Skeletal muscle tissue (tissue), 4 donors: ENCODE data around the gene CYLD. TPM values are rescaled to one million over a fixed set of nuclear protein-coding genes. Genes with fewer than 3 reads are reported as not detected.

Experiments used
- H3K27ac ChIP-seq: one replicate; pipeline ENCODE4 v1.7.0; 2013; ENCODE audit warnings: mild to moderate bottlenecking, low read depth, low read length, inconsistent platforms
- H3K27me3 ChIP-seq, 3 donors: one replicate each; pipeline ENCODE4 v1.7.0; 2013; ENCODE audit warnings: low read length in 3 of 3; ENCODE audit not compliant: control insufficient read depth in 3 of 3, insufficient read depth in 3 of 3
- H3K36me3 ChIP-seq, 3 donors: one replicate each; pipeline ENCODE4 v1.7.0; 2013; ENCODE audit warnings: low read length in 3 of 3; ENCODE audit not compliant: control insufficient read depth in 3 of 3, insufficient read depth in 3 of 3
- H3K4me1 ChIP-seq, 3 donors: one replicate each; pipeline ENCODE4 v1.7.0; 2013; ENCODE audit warnings: low read length in 3 of 3, mild to moderate bottlenecking in 3 of 3; ENCODE audit not compliant: control insufficient read depth in 3 of 3, insufficient read depth in 3 of 3
- H3K4me3 ChIP-seq, 3 donors: one replicate each; pipeline ENCODE4 v1.7.0; 2013; ENCODE audit warnings: low read length in 3 of 3
- H3K9ac ChIP-seq, 3 donors: one replicate each; pipeline ENCODE4 v1.7.0; 2013; ENCODE audit warnings: low read length in 3 of 3, mild to moderate bottlenecking in 3 of 3, moderate library complexity in 2 of 3, low read depth in 1 of 3
- H3K9me3 ChIP-seq, 3 donors: one replicate each; pipeline ENCODE4 v1.7.0; 2013; ENCODE audit warnings: low read length in 3 of 3; ENCODE audit not compliant: control insufficient read depth in 3 of 3
- total RNA-seq: library from RNA; depleted of rRNA; stranded (reverse); fragments of >200 nt; gene quantifications from one replicate; pipeline ENCODE4 v1.2.3, GENCODE V29; 2014
- donor health status: Osteomylitis.

The CYLD gene
- total RNA-seq, 1 donor from 2014 or later: 32.4 TPM

DNA sequence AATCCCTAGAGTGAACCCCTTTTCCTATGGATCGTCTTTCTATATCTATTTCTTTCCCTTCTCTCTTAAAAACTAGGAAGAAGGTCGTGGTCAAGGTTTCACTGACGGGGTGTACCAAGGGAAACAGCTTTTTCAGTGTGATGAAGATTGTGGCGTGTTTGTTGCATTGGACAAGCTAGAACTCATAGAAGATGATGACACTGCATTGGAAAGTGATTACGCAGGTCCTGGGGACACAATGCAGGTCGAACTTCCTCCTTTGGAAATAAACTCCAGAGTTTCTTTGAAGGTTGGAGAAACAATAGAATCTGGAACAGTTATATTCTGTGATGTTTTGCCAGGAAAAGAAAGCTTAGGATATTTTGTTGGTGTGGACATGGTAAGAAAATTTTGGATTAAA, 9.6 kb downstream of the CYLD start:
- Histone ChIP-seq H3K36me3 (peaks cover 7 to 31% (median 18%) of the 10 kb centered on the region in 3 donors), H3K27ac (no peak overlapping the region)

DNA sequence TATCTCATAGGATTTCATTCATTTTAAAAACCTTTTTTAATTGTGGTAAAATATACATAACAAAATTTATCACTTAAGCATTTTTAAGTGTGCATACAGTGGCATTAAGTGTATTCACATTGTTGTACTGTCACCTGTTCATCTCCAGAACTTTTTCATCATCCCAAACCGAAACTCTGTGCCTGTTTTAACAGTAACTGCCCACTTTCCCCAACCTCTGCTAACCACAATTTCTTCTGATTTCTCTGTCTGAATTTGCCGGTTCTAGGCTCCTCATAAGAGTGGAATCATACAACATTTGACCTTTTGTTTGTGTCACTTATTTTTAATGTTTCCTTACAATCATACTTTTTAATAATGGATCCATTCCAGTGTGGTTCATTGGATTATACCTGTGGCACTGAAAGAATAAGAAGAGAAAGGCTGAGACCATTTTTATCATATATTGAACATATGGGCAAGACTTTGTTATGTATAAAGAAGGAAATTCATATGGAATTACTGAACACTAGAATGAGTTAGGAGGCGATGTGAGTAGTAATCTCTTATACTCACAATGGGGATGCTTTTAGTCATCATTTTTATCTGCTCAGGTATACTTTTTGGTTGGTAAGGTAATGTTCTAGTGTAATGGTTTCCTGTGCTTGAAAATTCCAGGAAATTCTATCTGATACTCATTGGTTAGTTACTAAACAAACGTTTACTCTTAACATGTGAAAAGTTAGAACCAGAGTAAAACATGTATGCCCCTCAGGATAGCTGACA, 10.8 kb downstream of the CYLD start:
- H3K36me3 ChIP-seq: peaks cover 7 to 29% (median 18%) of the 10 kb centered on the region in 3 donors
- H3K9me3 ChIP-seq: no peaks in the 10 kb centered on the region
- H3K9ac ChIP-seq: no peak overlapping the region

More for the DNA sequence above, 9.6 kb downstream of the CYLD start:
- H3K27me3 ChIP-seq: no peaks in the 10 kb centered on the region
- H3K4me1 ChIP-seq: peaks cover 0 to 9% (median 9%) of the 10 kb centered on the region in 3 donors
- no peak overlapping the region for H3K9ac ChIP-seq
- no peaks in the 10 kb centered on the region for H3K9me3 ChIP-seq
- no peak overlapping the region for H3K4me3 ChIP-seq

DNA sequence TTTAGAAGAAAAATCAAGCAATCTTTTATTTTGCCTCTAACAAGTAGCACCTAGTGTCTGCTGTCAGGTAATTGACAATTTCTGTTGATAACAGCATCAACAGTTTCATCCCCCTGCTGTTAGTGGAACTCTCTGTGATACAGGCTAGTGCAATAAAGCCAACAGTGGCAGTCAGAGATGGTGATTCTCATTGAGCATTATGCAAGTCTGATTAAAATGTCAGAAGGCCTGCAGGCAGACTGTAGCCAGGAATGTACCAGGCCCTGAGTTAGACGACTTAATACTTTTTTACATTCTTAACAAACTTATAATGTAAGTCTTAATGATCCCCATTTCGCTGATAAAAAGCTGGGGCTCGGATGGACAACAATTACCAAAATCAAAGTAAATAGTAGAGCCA, 14.6 kb downstream of the CYLD start:
- Histone ChIP-seq H3K9me3 (no peaks in the 10 kb centered on the region), H3K27me3 (no peaks in the 10 kb centered on the region), H3K9ac (no peak overlapping the region), H3K4me1 (peaks cover 0 to 2% (median 0%) of the 10 kb centered on the region in 3 donors), H3K4me3 (no peak overlapping the region), H3K27ac (no peak overlapping the region), H3K36me3 (peaks cover 6 to 21% (median 18%) of the 10 kb centered on the region in 3 donors)

More for the DNA sequence above, 10.8 kb downstream of the CYLD start:
- Histone ChIP-seq H3K4me3 (no peak overlapping the region), H3K27ac (no peak overlapping the region), H3K4me1 (peaks cover 0 to 6% (median 2%) of the 10 kb centered on the region in 3 donors), H3K27me3 (no peaks in the 10 kb centered on the region)

DNA sequence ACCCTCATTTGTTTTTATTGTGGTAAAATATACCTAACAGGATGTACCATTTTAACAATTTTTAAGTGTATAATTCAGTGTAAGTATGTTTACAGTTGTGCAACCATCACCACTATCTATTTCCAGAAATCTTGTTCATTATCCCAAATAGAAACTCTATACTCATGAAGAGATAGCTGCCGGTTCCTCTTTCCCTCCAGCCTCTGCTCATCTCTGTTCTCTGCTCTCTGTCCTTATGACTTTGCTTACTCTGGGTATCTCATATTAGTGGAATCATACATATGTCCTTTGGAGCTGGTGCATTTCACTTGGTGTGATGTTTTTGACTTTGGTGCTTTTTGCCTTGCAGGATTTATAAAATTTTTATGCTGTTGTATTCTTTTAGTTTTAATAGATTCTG, 19.4 kb downstream of the CYLD start:
- no peak overlapping the region for H3K27ac ChIP-seq
- H3K36me3 ChIP-seq: peaks cover 0 to 9% (median 6%) of the 10 kb centered on the region in 3 donors
- peaks cover 0 to 5% (median 2%) of the 10 kb centered on the region in 3 donors for H3K4me1 ChIP-seq
- H3K27me3 ChIP-seq: no peaks in the 10 kb centered on the region
- no peak overlapping the region for H3K4me3 ChIP-seq
- no peak overlapping the region for H3K9ac ChIP-seq
- H3K9me3 ChIP-seq: peaks cover 0 to 4% (median 0%) of the 10 kb centered on the region in 3 donors

DNA sequence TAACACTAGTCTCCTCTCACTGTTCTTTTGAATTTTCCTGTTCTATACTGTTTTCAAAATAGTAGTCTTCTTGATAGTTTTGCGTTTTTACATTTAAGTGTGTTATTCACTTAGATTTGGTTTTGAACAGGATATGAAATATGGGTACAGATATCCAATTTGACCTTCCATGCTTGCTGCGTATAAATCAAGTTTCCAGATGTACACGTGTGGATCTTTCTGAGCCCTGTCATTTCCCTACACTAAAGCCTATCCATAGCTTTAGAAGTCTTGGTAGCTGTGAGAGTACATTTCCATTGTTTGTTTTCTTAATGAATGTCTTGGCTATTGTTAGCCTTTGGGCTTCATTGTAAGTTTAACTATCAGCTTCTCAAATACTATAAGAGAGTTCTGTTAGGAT, 20.4 kb downstream of the CYLD start:
- H3K27ac ChIP-seq: no peak overlapping the region
- H3K4me1 ChIP-seq: peaks cover 0 to 5% (median 2%) of the 10 kb centered on the region in 3 donors
- no peaks in the 10 kb centered on the region for H3K27me3 ChIP-seq
- peaks cover 0 to 9% (median 7%) of the 10 kb centered on the region in 3 donors for H3K36me3 ChIP-seq
- no peak overlapping the region for H3K9ac ChIP-seq
- H3K9me3 ChIP-seq: peaks cover 0 to 4% (median 0%) of the 10 kb centered on the region in 3 donors
- no peak overlapping the region for H3K4me3 ChIP-seq

DNA sequence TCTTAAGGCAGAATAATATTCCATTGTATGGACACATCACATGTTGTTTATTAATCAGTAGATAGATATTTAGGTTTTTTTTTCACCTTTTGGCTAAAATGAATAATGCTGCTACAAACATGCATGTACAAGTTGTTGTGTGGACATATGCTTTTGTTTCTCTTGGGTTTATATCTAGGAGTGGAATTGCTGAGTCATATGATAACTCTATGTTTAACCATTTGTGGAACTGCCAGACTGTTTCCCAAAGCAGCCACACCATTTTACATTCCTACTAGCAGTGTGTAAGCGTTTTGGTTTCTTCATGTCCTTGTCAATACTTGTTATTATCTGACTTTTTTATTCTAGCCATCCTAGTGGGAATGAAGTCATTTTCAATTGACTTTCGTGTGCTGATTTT, 21.3 kb downstream of the CYLD start:
- Histone ChIP-seq H3K9ac (no peak overlapping the region), H3K4me3 (no peak overlapping the region), H3K9me3 (peaks cover 0 to 4% (median 0%) of the 10 kb centered on the region in 3 donors), H3K4me1 (peaks cover 0 to 5% (median 2%) of the 10 kb centered on the region in 3 donors), H3K27ac (no peak overlapping the region), H3K36me3 (peaks cover 0 to 9% (median 7%) of the 10 kb centered on the region in 3 donors), H3K27me3 (no peaks in the 10 kb centered on the region)

DNA sequence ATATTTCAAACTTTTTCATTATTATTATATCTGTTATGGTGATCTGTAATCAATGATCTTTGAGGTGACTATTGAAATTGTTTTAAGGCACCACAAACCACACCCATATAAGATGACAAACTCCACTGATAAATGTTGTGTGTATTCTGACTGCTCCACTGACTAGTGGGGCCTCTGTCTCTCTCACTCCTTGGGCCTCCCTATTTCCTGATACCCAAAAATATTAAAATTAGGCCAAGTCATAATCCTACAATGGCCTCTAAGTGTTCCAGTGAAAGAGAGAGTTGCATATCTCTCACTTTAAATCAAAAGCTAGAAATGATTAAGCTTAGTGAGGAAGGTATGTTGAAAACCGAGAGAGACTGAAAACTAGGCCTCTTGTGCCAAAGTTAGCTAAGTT, 23.4 kb downstream of the CYLD start:
- H3K4me3 ChIP-seq: no peak overlapping the region
- H3K9ac ChIP-seq: no peak overlapping the region
- peaks cover 0 to 4% (median 0%) of the 10 kb centered on the region in 3 donors for H3K9me3 ChIP-seq
- H3K36me3 ChIP-seq: peaks cover 0 to 9% (median 7%) of the 10 kb centered on the region in 3 donors
- peaks cover 0 to 5% (median 2%) of the 10 kb centered on the region in 3 donors for H3K4me1 ChIP-seq
- no peaks in the 10 kb centered on the region for H3K27me3 ChIP-seq
- H3K27ac ChIP-seq: no peak overlapping the region

DNA sequence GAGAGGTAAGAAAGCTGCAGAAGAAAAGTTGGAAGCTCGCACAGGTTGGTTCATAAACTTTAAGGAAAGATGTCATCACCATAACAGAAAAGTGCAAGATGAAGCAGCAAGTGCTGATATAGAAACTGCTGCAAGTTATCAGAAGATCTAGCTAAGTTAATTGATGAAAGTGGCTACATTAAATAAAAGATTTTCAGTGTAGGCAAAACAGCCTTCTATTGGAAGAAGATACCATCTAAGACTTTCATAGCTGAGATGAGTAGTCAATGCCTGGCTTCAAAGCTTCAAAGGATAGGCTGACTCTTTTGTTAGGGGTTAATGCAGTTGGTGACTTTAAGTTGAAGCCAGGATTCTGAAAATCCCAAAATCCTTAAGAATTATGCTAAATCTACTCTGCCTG, 24.0 kb downstream of the CYLD start:
- no peak overlapping the region for H3K27ac ChIP-seq
- H3K36me3 ChIP-seq: peaks cover 0 to 9% (median 7%) of the 10 kb centered on the region in 3 donors
- H3K4me1 ChIP-seq: peaks cover 0 to 5% (median 2%) of the 10 kb centered on the region in 3 donors
- no peaks in the 10 kb centered on the region for H3K27me3 ChIP-seq
- peaks cover 0 to 4% (median 0%) of the 10 kb centered on the region in 3 donors for H3K9me3 ChIP-seq
- H3K4me3 ChIP-seq: no peak overlapping the region
- H3K9ac ChIP-seq: no peak overlapping the region

DNA sequence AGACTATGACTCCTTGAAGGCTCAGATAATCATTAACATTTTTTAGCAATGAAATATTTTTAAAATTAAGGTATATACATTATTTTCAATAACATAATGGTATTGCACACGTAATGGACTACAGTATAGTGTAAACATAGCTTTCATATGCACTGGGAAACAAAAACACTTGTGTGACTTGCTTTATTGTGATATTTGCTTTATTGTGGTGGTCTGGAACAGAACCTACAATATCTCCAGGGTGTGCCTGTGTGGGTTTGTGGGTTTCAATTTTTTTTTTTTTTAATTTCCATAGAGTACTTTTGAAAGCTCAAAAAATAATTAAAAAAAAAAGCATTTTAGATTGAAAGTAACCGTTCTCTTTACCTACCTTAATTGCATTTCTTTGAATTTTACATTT, 25.3 kb downstream of the CYLD start:
- H3K27ac ChIP-seq: no peak overlapping the region
- peaks cover 0 to 4% (median 0%) of the 10 kb centered on the region in 3 donors for H3K9me3 ChIP-seq
- H3K36me3 ChIP-seq: peaks cover 0 to 9% (median 7%) of the 10 kb centered on the region in 3 donors
- peaks cover 0 to 5% (median 2%) of the 10 kb centered on the region in 3 donors for H3K4me1 ChIP-seq
- H3K9ac ChIP-seq: no peak overlapping the region
- no peaks in the 10 kb centered on the region for H3K27me3 ChIP-seq
- no peak overlapping the region for H3K4me3 ChIP-seq

DNA sequence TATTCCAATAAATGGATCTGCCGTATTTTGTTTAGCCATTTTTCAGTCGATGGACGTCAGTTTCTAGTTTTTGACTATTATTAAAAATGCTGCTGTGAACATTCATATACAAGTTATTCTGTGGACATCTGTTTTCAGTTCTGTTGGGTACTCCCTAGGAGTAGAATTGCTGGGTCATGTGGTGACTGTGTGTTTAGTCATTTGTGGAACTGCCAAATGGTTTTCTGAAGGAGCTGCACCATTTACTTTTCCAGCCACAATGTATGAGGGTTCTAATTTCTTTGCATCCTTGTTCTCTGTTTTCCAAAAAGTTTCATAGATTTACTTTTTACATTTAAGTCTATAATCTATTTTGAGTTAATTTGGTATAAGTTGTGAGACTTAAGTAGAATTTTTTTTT, 29.5 kb downstream of the CYLD start:
- H3K36me3 ChIP-seq: peaks cover 0 to 2% (median 0%) of the 10 kb centered on the region in 3 donors
- no peak overlapping the region for H3K4me3 ChIP-seq
- no peak overlapping the region for H3K27ac ChIP-seq
- no peaks in the 10 kb centered on the region for H3K9me3 ChIP-seq
- peaks cover 0 to 3% (median 2%) of the 10 kb centered on the region in 3 donors for H3K4me1 ChIP-seq
- no peaks in the 10 kb centered on the region for H3K27me3 ChIP-seq
- no peak overlapping the region for H3K9ac ChIP-seq
